Activated CD8-positive, alpha-beta memory T cell treated with anti-CD3 and anti-CD28 coated beads, Interleukin-2, amount 50 U/mL, for 48 hours (primary cell): Measurements from ENCODE around the gene SLC36A1.

Experiments
- DNase-seq: peaks from one replicate; pipeline ENCODE4 v3.0.0-alpha.2; 2020

The SLC36A1 gene

DNA sequence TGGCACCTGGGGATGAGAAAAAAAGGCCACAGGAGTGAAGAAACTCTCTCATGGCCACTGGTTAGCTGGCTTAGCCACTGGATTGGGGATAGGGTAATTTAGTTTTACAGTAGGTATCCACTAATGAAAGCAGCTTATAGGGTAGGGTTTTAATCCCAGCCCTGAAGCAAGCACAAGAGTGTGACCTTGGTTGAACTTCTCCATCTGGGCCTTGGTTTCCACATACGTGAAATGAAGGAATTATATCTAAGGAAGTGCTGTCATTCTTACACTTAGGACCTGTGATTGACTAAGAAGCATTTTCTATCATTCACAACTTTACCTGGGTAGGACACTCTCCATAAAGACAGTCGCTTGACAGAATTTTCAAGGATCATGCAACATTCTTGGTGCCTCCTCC lies 94.2 kb downstream of the SLC36A1 start:
- DNase-seq, result no peak
